Heart left ventricle (tissue), 16 donors: Measurements from ENCODE around the gene RAB4B. TPM values are rescaled to one million over a fixed set of nuclear protein-coding genes. Genes with fewer than 3 reads are reported as not detected.
"Not testable (repeated sequence)": the region's sequence is repeated elsewhere in the genome, so short reads cannot be mapped to it uniquely, and the experiment has no call there.

Source experiments
- ATAC-seq, 4 donors: fragments of 200-7000 bp; cut with Tn5 transposase; one replicate each; pipeline ENCODE4 v1.9.1; 2020 to 2022; ENCODE audit warnings: moderate library complexity in 4 of 4, mild to moderate bottlenecking in 3 of 4, moderate number of reproducible peaks in 1 of 4
- DNase-seq, 5 donors: peaks; one replicate each; pipeline ENCODE4 v3.0.0-alpha.2; 2020
- H3K27ac ChIP-seq, 12 donors: fragments of 200-600 bp; sonication (generic) in 4 of 12; one replicate each; pipeline versions ENCODE4 v1.5.0 to v1.8.0; 2016 to 2022; ENCODE audit warnings: mild to moderate bottlenecking in 2 of 12
- H3K27me3 ChIP-seq, 9 donors: fragments of 200-600 bp; sonication (generic) in 2 of 9; one replicate each; pipeline versions ENCODE4 v1.5.1 to v1.8.0; 2016 to 2022; ENCODE audit warnings: mild to moderate bottlenecking in 3 of 9
- H3K36me3 ChIP-seq, 9 donors: fragments of 200-600 bp; sonication (generic) in 2 of 9; one replicate each; pipeline versions ENCODE4 v1.5.0 to v1.8.0; 2018 to 2022; ENCODE audit warnings: mild to moderate bottlenecking in 2 of 9
- H3K4me1 ChIP-seq, 12 donors: fragments of 200-600 bp; sonication (generic) in 4 of 12; one replicate each; pipeline versions ENCODE4 v1.5.0 to v1.8.0; 2016 to 2022; ENCODE audit warnings: mild to moderate bottlenecking in 3 of 12
- H3K4me3 ChIP-seq, 12 donors: fragments of 200-600 bp; sonication (generic) in 4 of 12; one replicate each; pipeline versions ENCODE4 v1.5.0 to v1.8.0; 2017 to 2022; ENCODE audit warnings: mild to moderate bottlenecking in 9 of 12, moderate library complexity in 4 of 12
- H3K9me3 ChIP-seq, 12 donors: fragments of 200-600 bp; sonication (generic) in 4 of 12; one replicate each; pipeline versions ENCODE4 v1.5.0 to v1.8.0; 2016 to 2022; ENCODE audit warnings: mild to moderate bottlenecking in 1 of 12
- POLR2A ChIP-seq, 2 donors: fragments of 450-650 bp; IDR thresholded peaks; one replicate each; pipeline ENCODE4 v1.6.1; 2017; ENCODE audit warnings: antibody characterized with exemption in 2 of 2, mild to moderate bottlenecking in 2 of 2, moderate library complexity in 2 of 2
- WGBS, 4 donors: extraction: QIAGEN DNeasy Blood & Tissue Kit in 2 of 4; methylation state at CpG; one replicate each; pipeline versions ENCODE4 v1.1.5 to v1.1.7; 2013 to 2018; 5-methylcytosine and 5-hydroxymethylcytosine counted together
- intact Hi-C, 10 donors: fragments of 100-400 bp; cut with DNase I; formaldehyde crosslinking; loops; one replicate each; pipeline versions ENCODE4 v1.11.1 to v1.14.2; 2022
- polyA plus RNA-seq, 2 donors: library from polyadenylated mRNA; stranded (reverse); fragments of 200-250 nt; gene quantifications; one replicate each; pipeline ENCODE4 v1.2.3, GENCODE V29; 2013
- total RNA-seq, 9 donors: library from RNA; depleted of rRNA in 2 of 9; stranded (reverse); fragments of >200 nt in 2 of 9; fragmentation: NEBNext Ultra II Directional in 3 of 9; extraction: Animal tissue kit (Norgen Biotek cat#: 25700) in 3 of 9; gene quantifications; one replicate each; pipeline versions ENCODE4 v1.1.0 to v1.2.4, GENCODE V29; 2016 to 2023
- TF ChIP-seq, protein P1 (sequence below), 12 donors: fragments of 200-600 bp; sonication (generic) in 4 of 12; IDR thresholded peaks; one replicate each; pipeline versions ENCODE4 v1.5.0 to v1.8.0; 2018 to 2022; ENCODE audit warnings: antibody characterized with exemption in 12 of 12, mild to moderate bottlenecking in 5 of 12
- donor health status: ischemic (EF 13 %, LVEDD 7.1; RV severe dilation, severe dysfunction).
- donor health status: healthy with polysubstance abuse.
- donor health status: DM: no; HTN: yes; CAD: no.
- donor health status: DM: no; HTN: no; CAD: no.
- donor health status: ischemic (EF 25% LVEDD 6.9; RV normal size, moderate dysfunction).
- donor health status: ischemic (EF 25% LVEDD 5.7; RV mildly dilated, moderate dysfunction).
- donor health status: healthy.
- donor health status: DM: yes; HTN: yes; CAD: no.
- donor health status: ischemic (EF 35%, LVEDD 5.7; RV mildly dilated, moderate dysfunction).
- donor health status: nonischemic (EF 11% LVEDD 7.7; RV severe dilation, severe dysfunction).
- donor health status: DM: yes; HTN: yes; CAD: no.
- donor health status: PGD.
- donor health status: ischemic (EF 29% LVEDD 5.4; RV normal size, mild dysfunction).
- donor health status: nonischemic (EF 23%, LVEDD 6.1; RV moderate dilation, normal function).

RAB4B gene
- total and polyA plus RNA-seq, 11 donors, result 12.3 to 50.1 (median 17.2) TPM

DNA sequence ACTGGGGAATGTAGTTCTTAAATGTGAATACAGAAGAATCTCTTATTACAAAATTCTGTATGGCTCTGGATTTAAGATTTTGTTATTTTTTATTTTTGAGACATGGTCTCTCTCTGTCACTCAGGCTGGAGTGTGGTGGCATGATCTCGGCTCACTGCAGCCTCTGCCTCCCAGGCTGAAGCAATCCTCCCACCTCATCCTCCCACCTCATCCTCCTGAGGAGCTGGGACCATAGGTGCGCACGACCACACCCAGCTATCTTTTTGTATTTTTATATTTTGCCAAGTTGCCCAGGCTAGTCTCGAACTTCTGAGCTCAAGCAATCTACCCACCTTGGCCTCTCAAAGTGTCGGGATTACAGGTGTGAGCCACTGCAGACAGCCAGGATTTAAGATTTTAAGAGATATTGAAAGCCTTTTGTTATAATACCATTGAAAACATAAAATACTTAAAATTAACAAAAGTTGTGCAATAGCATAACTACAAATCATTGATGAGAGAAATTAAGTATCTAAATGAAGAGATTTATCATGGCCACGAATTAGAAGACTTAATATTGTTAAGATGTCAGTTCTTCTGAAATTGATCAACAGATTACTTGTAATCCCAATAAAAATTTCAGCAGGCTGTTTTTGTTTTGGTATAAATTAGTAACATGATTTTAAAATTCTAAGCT lies 58.8 kb downstream of the RAB4B start:
- no peaks in the 10 kb centered on the region for H3K9me3 ChIP-seq
- TF ChIP-seq, protein P1, sequence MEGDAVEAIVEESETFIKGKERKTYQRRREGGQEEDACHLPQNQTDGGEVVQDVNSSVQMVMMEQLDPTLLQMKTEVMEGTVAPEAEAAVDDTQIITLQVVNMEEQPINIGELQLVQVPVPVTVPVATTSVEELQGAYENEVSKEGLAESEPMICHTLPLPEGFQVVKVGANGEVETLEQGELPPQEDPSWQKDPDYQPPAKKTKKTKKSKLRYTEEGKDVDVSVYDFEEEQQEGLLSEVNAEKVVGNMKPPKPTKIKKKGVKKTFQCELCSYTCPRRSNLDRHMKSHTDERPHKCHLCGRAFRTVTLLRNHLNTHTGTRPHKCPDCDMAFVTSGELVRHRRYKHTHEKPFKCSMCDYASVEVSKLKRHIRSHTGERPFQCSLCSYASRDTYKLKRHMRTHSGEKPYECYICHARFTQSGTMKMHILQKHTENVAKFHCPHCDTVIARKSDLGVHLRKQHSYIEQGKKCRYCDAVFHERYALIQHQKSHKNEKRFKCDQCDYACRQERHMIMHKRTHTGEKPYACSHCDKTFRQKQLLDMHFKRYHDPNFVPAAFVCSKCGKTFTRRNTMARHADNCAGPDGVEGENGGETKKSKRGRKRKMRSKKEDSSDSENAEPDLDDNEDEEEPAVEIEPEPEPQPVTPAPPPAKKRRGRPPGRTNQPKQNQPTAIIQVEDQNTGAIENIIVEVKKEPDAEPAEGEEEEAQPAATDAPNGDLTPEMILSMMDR (IDR thresholded peaks at IDR 0.05), result no peak
- no peak for TF ChIP-seq POLR2A (IDR thresholded peaks at IDR 0.05)
- intact Hi-C loops, result no loop called here
- H3K4me1 ChIP-seq, result no peaks in the 10 kb centered on the region
- H3K4me3 ChIP-seq, result no peak overlapping the region
- DNase-seq, result no peak
- H3K27me3 ChIP-seq, result no peaks in the 10 kb centered on the region
- WGBS, 4 donors, result 85 to 90% (median 88%) methylated on average over 6 of the region's 6 CpGs
- H3K36me3 ChIP-seq, result no peaks in the 10 kb centered on the region
- ATAC-seq, result no peak
- no peak overlapping the region for H3K27ac ChIP-seq

DNA sequence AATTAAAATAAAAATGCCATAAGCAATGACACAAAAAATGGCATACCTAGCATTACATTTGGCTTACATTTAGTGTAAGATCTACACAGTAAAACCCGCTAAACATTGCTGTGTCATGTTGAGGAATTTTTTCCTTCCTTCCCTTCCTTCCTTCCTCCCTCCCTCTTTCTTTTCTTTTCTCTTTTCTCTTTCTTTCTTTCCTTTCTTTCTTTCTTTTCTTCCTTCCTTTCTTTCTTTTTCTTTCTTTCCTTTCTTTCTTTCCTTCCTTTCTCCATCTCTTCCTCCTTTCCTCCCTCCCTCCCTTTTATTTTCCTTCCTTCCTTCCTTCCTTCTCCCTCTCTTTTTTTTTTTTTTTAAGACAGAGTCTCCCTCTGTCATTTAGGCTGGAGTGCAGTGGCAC lies 60.4 kb downstream of the RAB4B start:
- ATAC-seq, H3K27me3 ChIP-seq, H3K4me1 ChIP-seq, H3K36me3 ChIP-seq, intact Hi-C loops, H3K4me3 ChIP-seq, DNase-seq, H3K27ac ChIP-seq, H3K9me3 ChIP-seq: not testable (repeated sequence)
- 69 to 85% (median 82%) methylated on average over 1 of the region's 1 CpG for WGBS, 4 donors

DNA sequence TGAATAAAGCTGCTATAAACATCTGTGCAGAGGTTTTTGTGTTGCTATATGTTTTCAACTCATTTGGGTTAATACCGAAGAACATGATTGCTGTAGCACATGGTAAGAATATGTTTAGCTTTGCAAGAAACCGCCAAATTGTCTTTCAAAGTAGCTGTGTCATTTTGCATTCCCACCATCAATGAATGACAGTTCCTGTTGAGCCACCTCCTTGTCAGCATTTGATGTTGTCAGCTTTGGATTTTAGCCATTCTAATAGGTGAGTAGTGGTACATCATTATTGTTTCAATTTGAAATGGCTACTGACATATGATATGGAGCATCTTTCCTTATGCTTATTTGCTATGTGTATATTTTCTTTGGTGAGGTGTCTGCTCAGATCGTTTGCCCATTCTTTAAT lies 64.0 kb downstream of the RAB4B start:
- H3K4me3 ChIP-seq, H3K36me3 ChIP-seq, H3K4me1 ChIP-seq, H3K27ac ChIP-seq, intact Hi-C loops, ATAC-seq, DNase-seq, H3K9me3 ChIP-seq, H3K27me3 ChIP-seq: not testable (repeated sequence)
- 91 to 100% (median 94%) methylated on average over 3 of the region's 3 CpGs for WGBS, 4 donors

DNA sequence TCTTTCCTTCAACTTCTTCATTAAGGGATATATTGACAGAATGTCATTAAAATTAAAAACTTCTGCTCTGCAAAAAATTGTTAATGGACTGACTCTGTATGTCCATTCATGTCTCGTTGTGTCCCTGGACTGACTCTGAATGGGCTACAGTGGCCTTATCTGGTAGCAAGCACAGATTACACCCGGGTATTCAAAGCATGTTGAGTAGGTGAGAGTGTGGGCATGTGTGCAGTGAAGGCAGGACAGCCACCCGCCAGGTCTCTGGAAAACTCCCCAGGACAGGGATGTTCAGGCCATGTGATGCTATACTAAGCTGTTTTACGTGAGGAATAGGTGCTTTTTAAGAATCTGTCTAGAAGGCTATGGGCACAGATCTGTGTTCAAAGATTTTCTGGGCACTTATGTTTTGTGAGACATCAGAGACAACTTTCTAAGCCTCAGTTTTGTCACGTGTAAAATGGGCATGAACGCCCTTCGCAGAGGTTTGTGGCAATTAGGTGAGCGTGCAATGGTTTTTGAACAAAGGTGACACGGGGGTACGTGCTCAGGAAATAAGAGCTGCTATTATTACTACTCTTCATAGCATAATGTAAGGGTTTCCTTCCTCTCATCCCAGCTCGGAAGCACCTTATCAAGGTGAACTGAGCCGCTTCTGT lies 65.1 kb downstream of the RAB4B start:
- ATAC-seq, result peak in 1 of 4 donors; percentile 44
- H3K4me3 ChIP-seq, result peak overlapping the region in 6 of 12 donors; percentile 13 to 31 (median 25)
- H3K27me3 ChIP-seq, result peaks cover 0 to 15% (median 0%) of the 10 kb centered on the region in 9 donors
- H3K36me3 ChIP-seq, intact Hi-C loops, H3K9me3 ChIP-seq, H3K4me1 ChIP-seq, H3K27ac ChIP-seq, DNase-seq: not testable (repeated sequence)
- WGBS, 4 donors, result 29 to 55% (median 42%) methylated on average over 8 to 10 of the region's 12 CpGs

DNA sequence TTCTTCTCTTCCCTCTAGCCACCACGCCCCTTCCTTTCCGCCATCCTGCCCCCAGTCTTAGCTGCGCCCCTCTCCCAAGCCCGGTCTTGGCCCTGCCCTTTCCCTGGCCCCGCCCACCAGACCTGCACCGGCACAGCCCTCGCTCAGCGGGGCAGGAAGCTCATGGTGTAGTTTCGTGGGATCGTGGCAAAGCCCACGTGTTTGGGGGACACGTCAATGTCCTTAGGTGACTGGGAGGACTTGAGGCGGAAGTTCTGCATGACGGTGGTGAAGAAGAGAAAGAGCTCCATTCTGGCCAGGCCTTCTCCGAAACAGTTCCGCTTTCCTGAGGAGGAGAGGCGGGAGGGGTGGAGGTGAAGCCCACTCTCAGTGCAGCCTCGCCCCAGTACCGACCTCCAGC lies 65.6 kb downstream of the RAB4B start:
- intact Hi-C loops, H3K4me1 ChIP-seq, H3K36me3 ChIP-seq, H3K27ac ChIP-seq, H3K9me3 ChIP-seq: not testable (repeated sequence)
- Histone ChIP-seq H3K4me3 (peak overlapping the region in 7 of 12 donors; percentile 7 to 31 (median 24)), H3K27me3 (peaks cover 0 to 20% (median 0%) of the 10 kb centered on the region in 9 donors)
- ATAC-seq (peak in 3 of 4 donors; percentile 47 to 80 (median 76)), DNase-seq (peak in 1 of 5 donors; percentile 35)
- WGBS, 4 donors, result 5 to 23% (median 6%) methylated on average over 7 to 16 of the region's 19 CpGs

Other genes starting within 250 kb of the RAB4B start
- 10 to 100 TPM; 16.4 to 52.8 (median 18.4) TPM for gene SHKBP1, start 201.4 kb upstream of the RAB4B start, total RNA-seq
- gene SHKBP1, start 201.4 kb upstream of the RAB4B start, polyA plus RNA-seq, result 10 to 100 TPM; 23.2 to 37.0 TPM
- 100 to 1,000 TPM; 101 to 319 (median 212) TPM for gene LTBP4, start 176.9 kb upstream of the RAB4B start, total RNA-seq
- gene LTBP4, start 176.9 kb upstream of the RAB4B start, polyA plus RNA-seq, result 100 to 1,000 TPM in 1 of 2 donors, 10 to 100 TPM in 1; 95.0 to 121 TPM
- 10 to 100 TPM in 5 of 9 donors, 1 to 10 TPM in 4; 7.3 to 29.1 (median 10.6) TPM for gene NUMBL, start 87.6 kb upstream of the RAB4B start, total RNA-seq
- 10 to 100 TPM in 1 of 2 donors, 1 to 10 TPM in 1; 8.4 to 11.7 TPM for gene NUMBL, start 87.6 kb upstream of the RAB4B start, polyA plus RNA-seq
- 10 to 100 TPM; 18.2 to 49.7 (median 27.8) TPM for gene COQ8B, start 61.4 kb upstream of the RAB4B start, total RNA-seq
- gene COQ8B, start 61.4 kb upstream of the RAB4B start, polyA plus RNA-seq, result 10 to 100 TPM; 25.1 to 38.3 TPM
- 10 to 100 TPM in 3 of 9 donors, 1 to 10 TPM in 6; 6.9 to 27.3 (median 8.9) TPM for gene ITPKC, start 61.1 kb upstream of the RAB4B start, total RNA-seq
- 10 to 100 TPM; 13.0 to 22.7 TPM for gene ITPKC, start 61.1 kb upstream of the RAB4B start, polyA plus RNA-seq
- 10 to 100 TPM in 3 of 9 donors, 1 to 10 TPM in 6; 4.2 to 11.1 (median 8.6) TPM for gene ACTMAP, start 27.8 kb upstream of the RAB4B start, total RNA-seq
- 1 to 10 TPM; 4.5 to 7.7 TPM for gene ACTMAP, start 27.8 kb upstream of the RAB4B start, polyA plus RNA-seq
- gene SNRPA, start 27.0 kb upstream of the RAB4B start, total RNA-seq, result 10 to 100 TPM; 22.5 to 50.2 (median 31.6) TPM
- 10 to 100 TPM; 23.5 to 32.3 TPM for gene SNRPA, start 27.0 kb upstream of the RAB4B start, polyA plus RNA-seq
- 1 to 10 TPM in 2 of 9 donors, under 1 TPM in 2, not detected in 5; 0.72 to 3.0 (median 0.99) TPM for gene MIA, start 2.7 kb upstream of the RAB4B start, total RNA-seq
- gene MIA, start 2.7 kb upstream of the RAB4B start, polyA plus RNA-seq, result 1 to 10 TPM in 1 of 2 donors, under 1 TPM in 1; 0.99 to 1.0 TPM
- 10 to 100 TPM; 38.1 to 85.1 (median 49.2) TPM for gene EGLN2, start 20.9 kb downstream of the RAB4B start, total RNA-seq
- gene EGLN2, start 20.9 kb downstream of the RAB4B start, polyA plus RNA-seq, result 10 to 100 TPM; 53.5 to 91.8 TPM
- under 1 TPM in 1 of 9 donors, not detected in 8; 0.16 TPM for gene CYP2A6, start 72.2 kb downstream of the RAB4B start, total RNA-seq
- gene CYP2A6, start 72.2 kb downstream of the RAB4B start, polyA plus RNA-seq, result not detected
- gene CYP2A7, start 104.0 kb downstream of the RAB4B start, total RNA-seq, result not detected
- not detected for gene CYP2A7, start 104.0 kb downstream of the RAB4B start, polyA plus RNA-seq
- under 1 TPM in 1 of 9 donors, not detected in 8; 0.14 TPM for gene CYP2B6, start 213.0 kb downstream of the RAB4B start, total RNA-seq
- gene CYP2B6, start 213.0 kb downstream of the RAB4B start, polyA plus RNA-seq, result not detected